Subcutaneous adipose tissue (tissue), 4 donors: ENCODE measurements around the gene LGALSL. TPM values are rescaled to one million over a fixed set of nuclear protein-coding genes. Genes with fewer than 3 reads are reported as not detected.

Experiments used
- total RNA-seq, 4 donors: library from RNA; depleted of rRNA; stranded (reverse); fragments of >200 nt; gene quantifications; one replicate each; pipeline ENCODE4 v1.1.0, GENCODE V29; 2016
- TF ChIP-seq, protein P1 (sequence below): fragments of 450-650 bp; IDR thresholded peaks from one replicate; pipeline ENCODE4 v1.5.1; 2016; ENCODE audit warnings: low read depth, mild to moderate bottlenecking, control low read depth, antibody characterized with exemption, moderate library complexity

LGALSL gene
- total RNA-seq, 4 donors from 2014 or later = 8.8 to 25.6 (median 9.8) TPM

GRCh38 chr2:64414736-64415435 is 39.1 kb upstream of the LGALSL start:
- TF ChIP-seq, protein P1, sequence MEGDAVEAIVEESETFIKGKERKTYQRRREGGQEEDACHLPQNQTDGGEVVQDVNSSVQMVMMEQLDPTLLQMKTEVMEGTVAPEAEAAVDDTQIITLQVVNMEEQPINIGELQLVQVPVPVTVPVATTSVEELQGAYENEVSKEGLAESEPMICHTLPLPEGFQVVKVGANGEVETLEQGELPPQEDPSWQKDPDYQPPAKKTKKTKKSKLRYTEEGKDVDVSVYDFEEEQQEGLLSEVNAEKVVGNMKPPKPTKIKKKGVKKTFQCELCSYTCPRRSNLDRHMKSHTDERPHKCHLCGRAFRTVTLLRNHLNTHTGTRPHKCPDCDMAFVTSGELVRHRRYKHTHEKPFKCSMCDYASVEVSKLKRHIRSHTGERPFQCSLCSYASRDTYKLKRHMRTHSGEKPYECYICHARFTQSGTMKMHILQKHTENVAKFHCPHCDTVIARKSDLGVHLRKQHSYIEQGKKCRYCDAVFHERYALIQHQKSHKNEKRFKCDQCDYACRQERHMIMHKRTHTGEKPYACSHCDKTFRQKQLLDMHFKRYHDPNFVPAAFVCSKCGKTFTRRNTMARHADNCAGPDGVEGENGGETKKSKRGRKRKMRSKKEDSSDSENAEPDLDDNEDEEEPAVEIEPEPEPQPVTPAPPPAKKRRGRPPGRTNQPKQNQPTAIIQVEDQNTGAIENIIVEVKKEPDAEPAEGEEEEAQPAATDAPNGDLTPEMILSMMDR = no peak

GRCh38 chr2:64417624-64418023 is 36.3 kb upstream of the LGALSL start:
- TF ChIP-seq, protein P1 = no peak

DNA sequence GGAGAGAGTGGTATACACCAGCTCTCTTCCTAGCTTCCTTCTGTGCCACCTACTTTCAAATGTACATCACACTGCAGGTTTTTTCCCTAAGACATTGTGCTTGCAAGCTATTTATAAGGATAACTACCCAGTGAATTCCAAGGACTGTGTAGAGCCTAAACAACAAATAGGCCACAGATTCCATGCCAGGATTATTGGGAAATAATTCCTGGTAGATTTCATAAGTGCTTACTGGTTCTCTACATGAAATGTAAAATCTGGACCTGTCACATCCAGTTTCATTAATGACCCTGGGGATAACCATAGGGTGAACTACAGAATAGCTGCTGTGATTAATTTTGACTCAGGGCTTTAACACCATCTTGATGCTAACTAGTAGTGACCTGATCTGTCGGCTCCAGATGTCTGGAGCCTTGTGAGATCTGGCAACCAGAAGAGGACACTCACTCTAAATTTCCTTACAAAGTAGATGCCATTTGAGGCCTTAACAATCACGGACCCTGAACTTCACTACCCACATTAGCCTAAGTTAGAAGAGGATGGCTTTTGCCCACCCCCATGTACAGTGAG is 34.3 kb upstream of the LGALSL start:
- TF ChIP-seq, protein P1 = no peak

- TF ChIP-seq, protein P1 = no peak
Observed at GRCh38 chr2:64420677-64421076, 33.3 kb upstream of the LGALSL start.

GRCh38 chr2:64421201-64421600 is 32.8 kb upstream of the LGALSL start:
- TF ChIP-seq, protein P1 = no peak

- TF ChIP-seq, protein P1 = no peak
Observed at GRCh38 chr2:64422466-64422865, 31.5 kb upstream of the LGALSL start.

- TF ChIP-seq, protein P1 = no peak
Observed at GRCh38 chr2:64423303-64423702, 30.7 kb upstream of the LGALSL start.
